Stimulated activated naive CD8-positive, alpha-beta T cell treated with anti-CD3 and anti-CD28 coated beads, Interleukin-15, Interleukin-2, amounts not matched to agents 100 U/mL and 50 U/mL, for 24 hours (primary cell): Measurements from ENCODE around the gene VWA5B2.
A peak's percentile ranks its signal among the peaks of the same experiment; 100 is the strongest.
"Not testable (repeated sequence)": the region's sequence is repeated elsewhere in the genome, so short reads cannot be mapped to it uniquely, and the experiment has no call there.

Experiments used
- ATAC-seq: fragments of 150-1000 bp; cut with Tn5 transposase; one replicate; pipeline ENCODE4 v1.10.0; 2021
- DNase-seq: peaks from one replicate; pipeline ENCODE4 v3.0.0; 2021

The VWA5B2 gene

GRCh38 chr3:184242297-184242685, 12.9 kb downstream of the VWA5B2 start:
- ATAC-seq (no peak), DNase-seq (no peak)

GRCh38 chr3:184248454-184249411, 19.3 kb downstream of the VWA5B2 start, which contains the start of gene ALG3:
Gene ALG3 (minus strand): TSS chr3:184248962. CDS start chr3:184248940, 22 bp downstream.
- peak; percentile 90 for DNase-seq
- ATAC-seq: peak; percentile 58

GRCh38 chr3:184249412-184250166, 20.2 kb downstream of the VWA5B2 start, which contains the start of gene EEF1AKMT4:
Gene EEF1AKMT4 (plus strand): TSS chr3:184249672. CDS start chr3:184249695, 23 bp downstream.
- peak; percentile 92 for ATAC-seq

GRCh38 chr3:184250167-184250828, 20.9 kb downstream of the VWA5B2 start:
- ATAC-seq: peak; percentile 68
- DNase-seq: peak; percentile 95

More at GRCh38 chr3:184249412-184250166, 20.2 kb downstream of the VWA5B2 start, which contains the start of gene EEF1AKMT4:
- peak; percentile 95 for DNase-seq

GRCh38 chr3:184255291-184256039, 26.1 kb downstream of the VWA5B2 start:
- ATAC-seq: peak; percentile 77

GRCh38 chr3:184257083-184257915, 27.9 kb downstream of the VWA5B2 start:
- DNase-seq (no peak), ATAC-seq (no peak)

More at GRCh38 chr3:184255291-184256039, 26.1 kb downstream of the VWA5B2 start:
- DNase-seq: peak; percentile 29

GRCh38 chr3:184258926-184259325, 29.5 kb downstream of the VWA5B2 start:
- ATAC-seq (no peak), DNase-seq (no peak)

GRCh38 chr3:184259396-184259877, 30.1 kb downstream of the VWA5B2 start:
- no peak for DNase-seq
- no peak for ATAC-seq

GRCh38 chr3:184259878-184260723, 30.7 kb downstream of the VWA5B2 start:
- DNase-seq: peak; percentile 56
- ATAC-seq: peak; percentile 21

- ATAC-seq (no peak), DNase-seq (peak; percentile 18)
These were observed 31.4 kb downstream of the VWA5B2 start for GRCh38 chr3:184260724-184261269.

- ATAC-seq (peak; percentile 56), DNase-seq (peak; percentile 65)
These were observed 32.0 kb downstream of the VWA5B2 start, which contains the start of gene CAMK2N2 for GRCh38 chr3:184261270-184261853. Gene CAMK2N2 (minus strand): TSS chr3:184261553. CDS start chr3:184261285, 268 bp downstream.

- peak; percentile 28 for DNase-seq
- ATAC-seq: peak; percentile 44
These were observed 32.7 kb downstream of the VWA5B2 start for GRCh38 chr3:184261854-184262763.

- DNase-seq (no peak), ATAC-seq (no peak)
These were observed 33.4 kb downstream of the VWA5B2 start for GRCh38 chr3:184262764-184263179.

GRCh38 chr3:184267249-184267648, 37.9 kb downstream of the VWA5B2 start:
- DNase-seq, ATAC-seq: not testable (repeated sequence)

GRCh38 chr3:184272269-184272668, 42.9 kb downstream of the VWA5B2 start:
- DNase-seq (no peak), ATAC-seq (no peak)

GRCh38 chr3:184275381-184275701, 46.0 kb downstream of the VWA5B2 start:
- DNase-seq (no peak), ATAC-seq (peak; percentile 28)
